ENCODE results near the gene SEMA6A.

Gene SEMA6A

GRCh38 chr5:116487045-116487444, 87.6 kb downstream of the SEMA6A start:
- TF ChIP-seq OSR1 (CRISPR knock-in tag; IDR thresholded peaks at IDR 0.05) = no peak
- TF ChIP-seq ISL1 (CRISPR knock-in tag; IDR thresholded peaks at IDR 0.05) = no peak
- TF ChIP-seq ESRRG (CRISPR knock-in tag; IDR thresholded peaks at IDR 0.05) = no peak
- no peak for TF ChIP-seq ZNF565 (CRISPR knock-in tag; conservative IDR thresholded peaks at IDR 0.05; ENCODE audit: low read depth)
- no peak for TF ChIP-seq BACH2 (CRISPR knock-in tag; IDR thresholded peaks at IDR 0.05; ENCODE audit: borderline replicate concordance)
- no peak for TF ChIP-seq ZC3H10 (CRISPR knock-in tag; IDR thresholded peaks at IDR 0.05)
- TF ChIP-seq TCF4 (CRISPR knock-in tag; IDR thresholded peaks at IDR 0.05; ENCODE audit: borderline replicate concordance) = no peak
- no peak for TF ChIP-seq TOX (CRISPR knock-in tag; IDR thresholded peaks at IDR 0.05; ENCODE audit: borderline replicate concordance)
- TF ChIP-seq CSRNP3 (CRISPR knock-in tag; IDR thresholded peaks at IDR 0.05) = no peak
- no peak for ATAC-seq

GRCh38 chr5:116486588-116486987, 88.0 kb downstream of the SEMA6A start:
- no peak for ATAC-seq

DNA sequence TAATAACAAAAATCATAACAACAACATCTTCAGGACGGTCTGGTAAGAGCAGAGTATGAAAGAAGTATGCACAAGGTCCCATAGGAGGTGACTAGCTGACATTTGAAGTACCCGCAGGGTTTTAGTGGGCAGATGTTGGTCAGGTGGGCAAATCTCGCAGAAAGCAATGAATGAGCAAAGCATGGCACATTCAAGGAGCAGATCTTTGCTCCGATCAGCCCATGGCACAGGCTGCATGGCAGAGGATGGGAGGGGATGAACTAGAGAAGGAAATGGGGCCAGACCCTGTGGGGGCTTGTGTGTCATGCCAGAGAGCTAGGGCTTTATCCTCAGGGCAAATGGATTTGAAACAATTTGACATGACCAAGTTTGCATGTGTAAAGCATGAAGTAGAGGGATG, 90.0 kb downstream of the SEMA6A start:
- no peak for ATAC-seq
- TF ChIP-seq ZNF8 (CRISPR knock-in tag; IDR thresholded peaks at IDR 0.05) = no peak

More at GRCh38 chr5:116486588-116486987, 88.0 kb downstream of the SEMA6A start:
- TF ChIP-seq CSDC2 (CRISPR knock-in tag; IDR thresholded peaks at IDR 0.05) (no peak), SNAI2 (CRISPR knock-in tag; IDR thresholded peaks at IDR 0.05) (no peak), ZNF565 (CRISPR knock-in tag; conservative IDR thresholded peaks at IDR 0.05; ENCODE audit: low read depth) (no peak), ZFP3 (CRISPR knock-in tag; IDR thresholded peaks at IDR 0.05) (no peak), RARB (CRISPR knock-in tag; IDR thresholded peaks at IDR 0.05) (no peak), TOX (CRISPR knock-in tag; IDR thresholded peaks at IDR 0.05; ENCODE audit: borderline replicate concordance) (no peak), ARNTL (CRISPR knock-in tag; IDR thresholded peaks at IDR 0.05; ENCODE audit: borderline replicate concordance, low read depth) (no peak), POU6F1 (CRISPR knock-in tag; IDR thresholded peaks at IDR 0.05; ENCODE audit: borderline replicate concordance, low read depth) (no peak), CSRNP3 (CRISPR knock-in tag; IDR thresholded peaks at IDR 0.05) (no peak), TCF4 (CRISPR knock-in tag; IDR thresholded peaks at IDR 0.05; ENCODE audit: borderline replicate concordance) (no peak), OSR1 (CRISPR knock-in tag; IDR thresholded peaks at IDR 0.05) (no peak), ISL1 (CRISPR knock-in tag; IDR thresholded peaks at IDR 0.05) (no peak), ZC3H10 (CRISPR knock-in tag; IDR thresholded peaks at IDR 0.05) (no peak), ZNF8 (CRISPR knock-in tag; IDR thresholded peaks at IDR 0.05) (no peak), ZNF70 (CRISPR knock-in tag; IDR thresholded peaks at IDR 0.05) (no peak), GLIS3 (CRISPR knock-in tag; IDR thresholded peaks at IDR 0.05) (no peak), ESRRG (CRISPR knock-in tag; IDR thresholded peaks at IDR 0.05) (no peak), ZFP30 (CRISPR knock-in tag; IDR thresholded peaks at IDR 0.05) (no peak)
- TF ChIP-seq, protein P1, sequence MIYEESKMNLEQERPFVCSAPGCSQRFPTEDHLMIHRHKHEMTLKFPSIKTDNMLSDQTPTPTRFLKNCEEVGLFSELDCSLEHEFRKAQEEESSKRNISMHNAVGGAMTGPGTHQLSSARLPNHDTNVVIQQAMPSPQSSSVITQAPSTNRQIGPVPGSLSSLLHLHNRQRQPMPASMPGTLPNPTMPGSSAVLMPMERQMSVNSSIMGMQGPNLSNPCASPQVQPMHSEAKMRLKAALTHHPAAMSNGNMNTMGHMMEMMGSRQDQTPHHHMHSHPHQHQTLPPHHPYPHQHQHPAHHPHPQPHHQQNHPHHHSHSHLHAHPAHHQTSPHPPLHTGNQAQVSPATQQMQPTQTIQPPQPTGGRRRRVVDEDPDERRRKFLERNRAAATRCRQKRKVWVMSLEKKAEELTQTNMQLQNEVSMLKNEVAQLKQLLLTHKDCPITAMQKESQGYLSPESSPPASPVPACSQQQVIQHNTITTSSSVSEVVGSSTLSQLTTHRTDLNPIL (CRISPR knock-in tag; IDR thresholded peaks at IDR 0.05; ENCODE audit: low read depth) = no peak

GRCh38 chr5:116482394-116482793, 92.2 kb downstream of the SEMA6A start:
- TF ChIP-seq ZFP30 (CRISPR knock-in tag; IDR thresholded peaks at IDR 0.05) (no peak), ZC3H10 (CRISPR knock-in tag; IDR thresholded peaks at IDR 0.05) (no peak), CSDC2 (CRISPR knock-in tag; IDR thresholded peaks at IDR 0.05) (no peak), TOX (CRISPR knock-in tag; IDR thresholded peaks at IDR 0.05; ENCODE audit: borderline replicate concordance) (no peak), ESRRG (CRISPR knock-in tag; IDR thresholded peaks at IDR 0.05) (no peak), ZNF565 (CRISPR knock-in tag; conservative IDR thresholded peaks at IDR 0.05; ENCODE audit: low read depth) (no peak), ZFP3 (CRISPR knock-in tag; IDR thresholded peaks at IDR 0.05) (no peak)
- ATAC-seq = peak; percentile 67

DNA sequence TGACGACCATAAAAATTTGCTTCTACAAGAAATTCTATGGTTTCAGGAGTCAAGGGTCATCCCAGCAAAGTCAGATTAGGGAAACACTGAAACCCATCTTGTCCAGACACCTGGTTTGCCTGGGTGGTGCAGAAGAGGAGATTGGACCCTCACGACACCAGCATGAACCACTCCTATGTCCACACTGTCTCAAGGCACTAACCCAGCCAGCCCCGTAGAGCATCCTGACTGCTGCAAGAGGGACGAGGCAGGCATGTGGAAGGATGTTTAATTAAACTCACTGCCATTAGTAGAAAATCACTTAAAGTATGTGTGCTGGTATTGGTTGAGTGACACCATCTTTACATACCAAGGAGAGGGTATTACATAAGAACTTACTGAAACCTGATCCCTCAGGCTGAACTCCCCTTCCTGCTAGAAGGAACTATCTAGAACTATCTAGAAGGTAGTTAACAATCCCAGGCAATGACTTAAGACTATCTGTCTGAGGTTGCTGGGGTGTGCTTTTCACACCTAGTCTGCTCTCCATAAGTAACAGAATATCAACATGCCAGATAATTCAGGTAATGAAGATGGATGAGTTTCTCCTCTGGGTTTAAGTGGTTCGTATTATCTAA, 93.6 kb downstream of the SEMA6A start:
- ATAC-seq = no peak
- TF ChIP-seq TSHZ2 (CRISPR knock-in tag; IDR thresholded peaks at IDR 0.05) = no peak
- no peak for TF ChIP-seq SNAI2 (CRISPR knock-in tag; IDR thresholded peaks at IDR 0.05)
- TF ChIP-seq PATZ1 (CRISPR knock-in tag; IDR thresholded peaks at IDR 0.05; ENCODE audit: borderline replicate concordance) = no peak
- TF ChIP-seq TCF4 (CRISPR knock-in tag; IDR thresholded peaks at IDR 0.05; ENCODE audit: borderline replicate concordance) = no peak
